ENCODE measurements around the gene TUBB3. TPM values are rescaled to one million over a fixed set of nuclear protein-coding genes. Genes with fewer than 3 reads are reported as not detected.
"Not testable (repeated sequence)": the region's sequence is repeated elsewhere in the genome, so short reads cannot be mapped to it uniquely, and the experiment has no call there.

Gene TUBB3
- total RNA-seq, 1 donor from 2014 or later, result 3.9 TPM

DNA sequence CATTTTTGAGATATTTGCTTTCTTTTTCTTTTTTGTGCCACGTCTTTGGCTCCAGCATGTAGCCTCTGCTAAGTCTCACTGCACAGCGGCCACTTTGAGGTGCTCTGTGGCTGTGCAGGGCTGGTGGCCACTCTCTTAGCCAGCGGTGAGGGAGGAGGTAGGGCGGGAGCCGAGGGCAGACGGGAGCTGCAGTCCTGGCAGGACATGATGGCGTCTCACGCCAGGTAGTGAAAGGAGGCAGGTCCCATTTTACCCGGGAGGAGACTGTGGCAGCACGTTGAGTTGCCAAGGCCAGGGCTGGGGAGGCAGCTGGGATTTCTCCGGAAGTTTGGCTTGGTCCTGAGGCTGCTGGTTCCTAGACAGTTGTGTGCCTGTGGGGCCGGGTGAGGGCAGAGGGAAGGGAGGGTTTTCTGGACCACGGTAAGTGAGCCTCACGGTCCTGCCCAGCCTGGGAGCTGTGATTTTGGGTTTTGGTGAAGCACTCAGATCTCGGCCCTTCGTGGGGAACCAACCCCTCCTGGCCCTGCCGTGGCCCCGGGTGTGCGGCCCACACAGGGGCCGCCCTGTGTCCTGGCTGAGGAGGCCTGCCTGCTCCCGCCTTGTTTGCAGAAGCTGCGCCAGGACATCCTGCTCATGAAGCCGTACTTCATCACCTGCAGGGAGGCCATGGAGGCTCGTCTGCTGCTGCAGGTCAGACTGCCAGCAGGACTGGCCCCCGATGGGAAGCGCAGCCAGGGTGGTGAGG, 39.8 kb downstream of the TUBB3 start:
- intact Hi-C loops (cut with micrococcal nuclease), result no loop called here

DNA sequence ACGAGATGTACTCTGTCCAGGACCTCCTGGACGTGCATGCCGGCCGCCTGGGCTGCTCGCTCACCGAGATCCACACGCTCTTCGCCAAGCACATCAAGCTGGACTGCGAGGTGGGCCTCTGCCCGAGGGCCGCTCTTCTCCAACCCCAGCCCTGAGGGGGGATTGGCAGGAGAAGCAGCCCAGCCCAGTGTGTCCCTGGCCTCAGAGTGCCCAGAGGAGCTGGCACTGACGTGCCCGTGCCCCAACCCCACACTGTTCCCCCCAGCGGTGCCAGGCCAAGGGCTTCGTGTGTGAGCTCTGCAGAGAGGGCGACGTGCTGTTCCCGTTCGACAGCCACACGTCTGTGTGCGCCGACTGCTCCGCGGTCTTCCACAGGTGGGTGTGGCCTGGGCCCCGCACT, 41.1 kb downstream of the TUBB3 start:
- intact Hi-C loops (cut with micrococcal nuclease), result no loop called here

DNA sequence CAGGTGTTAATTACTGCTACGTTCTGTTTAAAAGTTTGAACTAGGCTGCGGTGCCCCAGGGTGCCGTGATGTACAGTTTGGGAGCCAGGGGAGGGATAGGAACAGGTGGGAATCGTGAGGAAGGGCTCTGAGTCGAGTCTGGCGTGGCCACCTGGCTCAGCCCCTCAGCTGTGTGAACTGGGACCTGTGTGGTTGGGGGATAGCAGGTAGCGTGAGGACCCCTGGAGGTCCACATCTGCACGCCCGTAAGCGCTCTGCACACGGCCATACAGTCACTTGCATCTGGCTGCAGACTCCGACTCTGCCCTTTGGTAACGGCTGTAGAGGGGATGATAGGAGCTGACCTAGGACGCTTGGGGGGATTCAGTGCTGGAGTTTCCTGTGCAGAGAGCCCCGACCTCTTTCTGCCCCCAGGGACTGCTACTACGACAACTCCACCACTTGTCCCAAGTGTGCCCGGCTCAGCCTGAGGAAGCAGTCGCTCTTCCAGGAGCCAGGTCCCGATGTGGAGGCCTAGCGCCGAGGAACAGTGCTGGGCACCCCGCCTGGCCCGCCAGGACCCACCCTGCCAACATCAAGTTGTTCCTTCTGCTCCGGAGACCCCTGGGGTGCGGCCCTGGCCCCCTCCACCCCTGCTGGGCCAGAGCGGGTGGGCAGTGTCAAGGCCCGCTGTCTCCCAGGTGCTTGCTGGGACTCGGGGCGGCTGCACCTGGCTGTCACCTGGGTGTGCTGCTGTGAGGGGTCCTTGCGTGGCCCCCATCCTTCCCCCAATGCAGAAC, 42.5 kb downstream of the TUBB3 start:
- intact Hi-C loops (cut with micrococcal nuclease), result no loop called here

DNA sequence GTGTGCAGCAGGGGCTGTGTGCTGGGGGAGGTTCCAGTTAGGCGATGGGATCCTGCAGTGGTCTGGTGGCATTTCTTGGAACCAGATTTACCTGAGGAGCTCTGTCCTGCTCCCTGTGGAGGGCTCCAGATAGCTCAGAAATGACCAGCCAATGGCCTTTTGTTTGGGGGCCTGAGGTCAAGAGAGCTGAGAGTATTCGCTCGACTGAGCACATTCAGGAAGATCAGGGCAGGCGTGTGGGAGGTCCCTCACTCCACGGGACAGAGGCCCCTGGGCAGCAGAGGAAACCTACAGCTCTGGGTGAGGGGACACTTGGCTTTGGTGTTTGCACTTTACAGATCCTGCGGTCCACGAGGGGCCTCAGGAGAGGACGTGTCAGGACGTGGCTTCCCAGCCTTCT, 43.6 kb downstream of the TUBB3 start:
- intact Hi-C loops (cut with micrococcal nuclease), result no loop called here

DNA sequence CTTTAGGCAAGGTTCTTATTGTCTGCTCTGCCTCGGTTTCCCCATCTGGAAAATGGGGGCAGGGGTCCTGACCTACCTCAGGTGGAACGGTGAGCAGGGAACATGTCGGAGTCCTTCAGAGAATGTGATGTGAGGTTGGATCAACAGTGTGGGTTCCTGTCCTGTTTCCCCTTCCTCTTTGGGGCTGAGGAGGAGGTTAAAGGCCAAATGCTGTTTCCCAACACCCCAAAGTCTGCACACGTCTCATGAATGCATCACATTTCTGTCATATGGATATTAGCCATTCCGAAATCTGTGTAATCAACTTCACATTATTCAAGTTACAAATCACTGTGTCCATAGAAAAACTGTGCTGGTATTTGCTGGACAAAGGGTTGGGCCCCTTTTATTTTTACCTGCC, 44.3 kb downstream of the TUBB3 start:
- intact Hi-C loops (cut with micrococcal nuclease), result not testable (repeated sequence)

DNA sequence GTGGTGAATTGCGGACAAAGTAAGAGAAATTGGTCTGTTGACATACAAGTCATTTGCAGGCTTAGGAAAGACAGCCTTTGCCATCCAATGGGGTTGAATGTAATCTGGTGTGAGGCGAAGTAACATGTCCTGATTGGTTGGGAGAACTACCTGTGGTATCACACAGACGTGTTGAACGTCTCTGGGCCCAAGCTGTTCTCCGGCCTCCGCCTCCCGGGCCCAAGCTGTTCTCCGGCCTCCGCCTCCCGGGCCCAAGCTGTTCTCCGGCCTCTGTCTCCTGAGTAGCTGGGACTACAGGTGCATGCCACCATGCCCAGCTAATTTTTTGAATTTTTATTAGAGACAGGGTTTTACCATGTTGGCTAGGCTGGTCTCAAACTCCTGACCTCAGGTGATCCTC, 44.9 kb downstream of the TUBB3 start:
- intact Hi-C loops (cut with micrococcal nuclease), result not testable (repeated sequence)

DNA sequence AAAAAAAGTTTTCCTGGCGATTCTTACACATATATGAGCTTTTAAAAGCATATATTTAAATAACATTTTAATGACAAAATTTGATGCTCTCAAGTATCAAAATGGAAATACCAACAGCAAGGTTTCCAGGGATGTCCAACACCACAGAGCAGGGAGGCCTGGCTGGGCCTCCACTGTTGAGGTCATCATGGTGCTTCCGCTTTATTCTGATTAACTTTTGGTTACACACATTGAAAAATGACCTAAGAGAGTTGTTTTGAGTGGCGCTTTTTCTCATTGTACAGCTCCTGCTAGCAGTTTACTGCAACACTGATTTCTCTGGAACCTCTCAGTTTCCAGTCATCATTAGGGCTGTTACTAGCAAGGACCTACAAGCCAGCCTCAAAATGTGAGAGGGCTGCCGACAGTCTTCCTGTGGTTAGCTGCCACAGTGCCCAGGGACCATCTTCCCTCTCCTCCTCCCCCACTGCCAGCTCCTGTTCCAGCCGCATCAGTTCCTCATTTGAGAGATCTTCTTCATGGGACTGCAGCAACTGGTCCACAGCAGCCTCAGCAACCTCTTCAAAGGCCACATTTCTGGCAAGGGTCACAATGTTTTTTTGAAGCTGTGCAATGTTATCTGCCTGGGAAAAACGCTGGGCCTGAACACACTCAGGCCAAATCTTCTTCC, 46.7 kb downstream of the TUBB3 start:
- intact Hi-C loops (cut with micrococcal nuclease), result loop anchor here (5.0 kb wide), 1 partner anchor 153 kb away; the partner anchor contains the start of gene FANCA

DNA sequence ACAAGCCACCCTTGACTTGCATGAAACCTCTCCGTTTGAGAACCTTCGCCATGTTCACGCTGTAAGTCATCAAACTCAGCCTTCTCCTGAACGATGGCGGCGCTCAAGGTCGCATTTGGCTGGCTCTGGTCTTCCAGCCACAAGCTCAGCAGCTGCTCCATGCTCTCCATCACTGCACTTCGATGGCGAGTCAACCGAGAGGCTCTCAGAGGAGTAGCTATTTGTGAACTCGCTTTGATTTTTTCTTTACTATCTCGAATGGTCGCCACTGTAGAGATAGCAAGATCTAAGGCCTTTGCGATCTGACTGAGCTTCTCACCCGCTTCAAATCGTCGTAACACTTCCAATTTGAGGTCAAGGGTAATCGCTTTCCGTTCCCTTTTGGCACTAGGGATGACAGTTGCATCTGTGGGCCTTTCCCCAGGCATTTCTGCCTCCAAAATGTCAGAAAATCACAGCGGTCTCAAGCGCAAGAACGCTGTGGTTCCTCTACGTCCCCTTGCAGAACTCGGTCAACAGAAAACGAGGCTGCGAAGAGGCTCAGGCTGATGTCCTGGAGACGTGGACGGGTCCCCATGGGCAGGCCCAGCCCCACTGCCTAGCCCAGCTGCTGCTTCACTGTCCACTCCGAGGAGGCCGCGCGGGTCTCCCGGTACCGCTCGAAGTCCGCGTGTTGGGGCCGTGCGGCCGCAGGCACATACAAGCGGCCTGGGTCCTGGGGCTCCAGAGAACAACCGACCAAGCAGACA, 48.5 kb downstream of the TUBB3 start:
- intact Hi-C loops (cut with micrococcal nuclease), result loop anchor here (2.0 to 5.0 kb wide), 4 partner anchors 23 to 154 kb away; partner anchors contain the start of genes DEF8, FANCA, TCF25 and TUBB3

DNA sequence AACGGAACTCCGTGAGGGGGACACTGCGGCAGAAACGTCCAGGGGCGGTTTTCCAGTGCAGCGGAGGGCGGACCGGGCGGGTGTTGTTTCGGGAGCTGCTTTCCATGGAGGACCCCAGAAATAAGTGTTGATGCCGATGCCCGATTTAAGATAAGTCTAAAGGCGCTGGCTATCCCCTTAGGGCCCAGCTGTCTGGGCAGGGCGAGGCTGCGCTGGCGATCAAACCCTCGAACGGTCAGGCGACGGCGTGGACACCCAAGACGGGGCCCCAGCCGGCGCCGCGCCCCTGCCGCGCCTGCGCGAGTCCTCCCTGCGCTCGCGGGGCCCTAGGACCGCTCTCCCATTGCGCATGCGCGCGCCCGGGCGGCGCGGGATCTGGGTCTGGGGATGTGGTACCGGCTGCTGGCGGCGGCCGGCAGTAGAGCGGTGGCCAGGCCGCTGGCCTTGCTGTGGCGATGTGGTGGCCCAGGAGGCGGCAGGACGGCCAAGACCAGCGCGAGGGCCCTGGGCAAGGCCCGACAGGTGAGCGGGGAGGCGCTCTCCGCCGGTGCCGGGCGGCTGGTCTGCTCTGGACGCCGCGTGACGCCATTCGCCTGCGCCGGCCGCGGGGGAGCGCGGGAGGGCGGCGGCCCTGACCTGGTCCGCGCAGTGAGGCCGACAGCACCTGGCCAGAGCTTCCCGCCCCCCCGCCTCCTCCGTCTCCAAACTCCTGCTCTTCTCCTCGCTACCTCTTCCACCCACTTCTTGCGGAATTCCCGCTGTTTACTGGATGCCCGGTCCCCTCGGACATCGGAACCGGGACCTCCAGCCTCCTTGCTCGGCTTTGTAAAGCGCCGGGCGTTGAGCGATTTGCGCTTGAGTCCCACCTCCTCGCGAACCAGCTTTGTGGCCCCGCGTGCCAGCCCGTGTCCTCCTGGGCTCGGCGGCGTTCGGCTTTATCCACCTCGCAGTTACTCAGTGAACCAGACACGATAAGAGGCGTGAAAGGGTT, 49.4 kb downstream of the TUBB3 start:
- intact Hi-C loops (cut with micrococcal nuclease), result loop anchor here (2.0 to 5.0 kb wide), 4 partner anchors 24 to 155 kb away; partner anchors contain the start of genes DEF8, FANCA, TCF25 and TUBB3

DNA sequence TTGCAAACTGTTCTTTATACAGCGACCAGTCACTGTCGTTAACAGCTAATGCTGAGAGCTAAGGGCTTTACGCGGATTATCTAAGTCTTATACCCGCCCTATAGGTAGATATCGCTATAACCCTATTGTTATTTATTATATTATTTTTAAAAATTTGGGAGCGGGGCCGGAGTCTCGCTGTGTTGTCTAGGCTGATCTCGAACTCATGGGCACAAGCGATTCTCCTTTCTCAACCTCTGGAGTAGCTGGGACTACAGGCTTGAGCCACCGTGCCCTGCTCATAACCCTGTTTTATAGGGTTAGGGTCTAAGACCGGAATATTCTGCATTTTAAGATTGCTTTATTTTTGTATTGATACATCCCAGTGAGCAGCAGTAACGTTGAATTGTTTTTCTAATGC, 50.1 kb downstream of the TUBB3 start:
- intact Hi-C loops (cut with micrococcal nuclease), result loop anchor here (2.0 to 5.0 kb wide), 4 partner anchors 24 to 156 kb away; partner anchors contain the start of genes DEF8, FANCA, TCF25 and TUBB3

DNA sequence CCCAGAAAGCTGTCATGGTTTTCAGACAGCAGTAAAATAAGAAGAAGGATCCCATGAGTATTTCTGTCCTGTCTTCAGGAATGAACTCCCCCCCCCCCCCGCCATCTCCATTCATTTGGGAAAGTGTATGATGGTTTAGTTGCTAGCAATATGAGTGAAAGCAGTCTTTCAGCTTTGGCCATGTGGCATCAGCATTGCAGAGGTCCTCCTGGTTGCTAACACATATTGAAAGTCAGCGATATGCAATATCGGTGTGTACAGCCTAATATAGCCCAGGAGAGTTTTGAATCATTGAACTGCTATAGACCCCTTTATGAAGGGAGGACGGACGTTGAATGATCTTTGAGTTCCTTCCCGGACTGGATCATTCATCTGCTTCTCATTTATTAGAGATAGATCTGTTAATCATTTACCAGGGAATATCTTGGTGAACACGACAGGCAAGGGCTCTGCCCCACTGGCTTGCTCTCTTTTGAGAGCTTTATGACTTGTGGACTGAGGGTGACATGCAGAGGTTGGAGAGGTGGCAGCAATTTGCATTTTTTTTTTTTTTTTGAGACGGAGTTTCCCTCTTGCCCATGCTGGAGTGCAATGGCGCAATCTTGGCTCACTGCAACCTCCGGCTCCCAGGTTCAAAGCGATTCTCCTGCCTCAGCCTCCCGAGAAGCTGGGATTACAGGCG, 50.7 kb downstream of the TUBB3 start:
- intact Hi-C loops (cut with micrococcal nuclease), result loop anchor here (2.0 to 5.0 kb wide), 4 partner anchors 25 to 156 kb away; partner anchors contain the start of genes DEF8, FANCA, TCF25 and TUBB3

DNA sequence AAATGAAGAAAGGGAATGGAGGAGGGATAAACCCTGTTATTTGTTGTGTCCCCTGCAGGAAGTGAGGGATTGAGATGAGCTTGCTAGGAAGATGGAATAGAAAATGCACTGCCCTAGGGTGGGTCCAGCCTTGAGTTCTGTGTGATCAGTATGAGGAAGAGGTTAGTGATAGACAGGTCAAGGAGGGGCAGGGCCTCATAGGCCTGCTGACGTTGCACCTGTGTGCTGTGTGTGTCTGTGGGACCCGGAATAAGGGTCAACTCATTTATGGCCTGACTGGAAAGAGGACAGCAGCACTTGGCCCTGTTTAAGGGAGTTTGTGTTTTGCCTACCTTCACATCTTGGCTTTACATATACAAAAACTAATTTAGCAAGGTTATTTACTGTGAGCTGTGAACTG, 51.7 kb downstream of the TUBB3 start:
- intact Hi-C loops (cut with micrococcal nuclease), result loop anchor here (5.0 kb wide), 1 partner anchor 158 kb away; the partner anchor contains the start of gene FANCA

DNA sequence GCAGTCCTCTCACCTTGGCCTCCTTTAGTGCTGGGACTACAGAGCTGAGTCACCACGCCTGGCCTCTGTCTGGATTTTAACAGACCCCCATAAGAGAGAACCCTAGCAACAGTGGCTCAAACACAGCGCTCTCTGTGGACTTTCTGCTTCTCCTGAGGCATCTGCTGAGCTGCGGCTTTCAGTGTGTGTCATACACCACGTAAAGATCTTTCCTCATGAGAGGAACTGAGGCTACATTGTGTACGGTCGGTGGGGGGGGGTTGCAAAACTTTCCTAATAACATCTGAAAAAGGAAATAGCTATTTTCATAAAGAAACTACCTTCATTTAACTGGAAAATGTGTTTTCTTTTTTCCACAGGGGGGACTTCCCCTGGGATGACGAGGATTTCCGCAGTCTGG, 58.3 kb downstream of the TUBB3 start:
- intact Hi-C loops (cut with micrococcal nuclease), result no loop called here

DNA sequence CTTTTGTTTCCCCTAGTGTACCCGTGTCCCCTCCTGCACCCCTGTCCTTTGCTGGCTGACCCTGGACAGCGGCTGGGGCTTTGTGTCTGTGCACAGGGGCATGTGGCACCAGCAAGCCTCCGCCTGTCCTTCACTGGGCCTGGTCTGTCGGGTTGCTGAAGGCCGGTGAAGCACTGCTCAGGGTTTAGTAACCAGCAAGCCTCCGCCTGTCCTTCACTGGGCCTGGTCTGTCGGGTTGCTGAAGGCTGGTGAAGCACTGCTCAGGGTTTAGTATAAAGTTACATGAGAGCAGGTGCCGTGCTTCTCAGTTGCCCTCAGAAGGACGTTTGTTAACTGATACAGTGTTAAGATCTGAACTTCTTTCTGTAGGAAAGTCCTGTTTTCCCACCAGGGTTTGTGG, 59.2 kb downstream of the TUBB3 start:
- intact Hi-C loops (cut with micrococcal nuclease), result no loop called here

DNA sequence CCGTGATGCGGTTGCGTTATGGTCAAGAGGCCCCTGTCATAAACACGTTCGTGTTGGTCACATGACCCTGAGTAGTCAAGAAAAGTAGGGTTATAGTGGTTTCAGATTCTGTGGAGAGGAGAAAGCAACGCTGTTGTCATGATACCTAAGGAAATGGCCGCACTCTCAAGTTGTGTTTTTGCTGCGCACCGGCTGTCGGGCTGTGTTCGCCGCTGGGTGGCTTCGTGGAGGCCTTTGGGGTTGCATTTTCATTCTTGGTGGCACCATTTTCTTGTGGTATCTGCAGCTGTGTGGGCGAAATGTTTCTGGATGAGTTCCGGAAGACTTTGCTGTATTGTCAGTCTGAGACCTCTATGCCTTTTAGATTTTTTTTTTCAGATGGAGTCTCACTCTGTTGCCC, 60.4 kb downstream of the TUBB3 start:
- intact Hi-C loops (cut with micrococcal nuclease), result no loop called here

DNA sequence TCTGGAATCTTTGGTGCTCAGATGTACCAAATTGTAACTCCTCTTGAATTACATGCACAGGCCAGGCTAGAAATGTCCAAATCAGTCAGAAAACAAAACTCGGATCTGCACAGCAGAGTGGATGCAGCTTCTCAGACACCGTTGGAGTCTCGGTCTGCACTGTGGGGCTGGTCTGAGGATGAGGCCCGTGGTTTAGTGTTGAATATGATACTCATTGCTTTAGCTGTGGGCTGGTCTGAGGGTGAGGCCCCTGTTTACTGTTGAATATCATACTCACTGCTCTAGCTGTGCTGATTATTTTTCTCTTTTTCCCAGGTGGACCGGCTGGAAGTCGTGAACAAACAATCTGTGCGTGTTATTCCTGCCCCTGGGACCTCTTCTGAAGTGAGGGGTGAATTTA, 61.1 kb downstream of the TUBB3 start:
- intact Hi-C loops (cut with micrococcal nuclease), result no loop called here

DNA sequence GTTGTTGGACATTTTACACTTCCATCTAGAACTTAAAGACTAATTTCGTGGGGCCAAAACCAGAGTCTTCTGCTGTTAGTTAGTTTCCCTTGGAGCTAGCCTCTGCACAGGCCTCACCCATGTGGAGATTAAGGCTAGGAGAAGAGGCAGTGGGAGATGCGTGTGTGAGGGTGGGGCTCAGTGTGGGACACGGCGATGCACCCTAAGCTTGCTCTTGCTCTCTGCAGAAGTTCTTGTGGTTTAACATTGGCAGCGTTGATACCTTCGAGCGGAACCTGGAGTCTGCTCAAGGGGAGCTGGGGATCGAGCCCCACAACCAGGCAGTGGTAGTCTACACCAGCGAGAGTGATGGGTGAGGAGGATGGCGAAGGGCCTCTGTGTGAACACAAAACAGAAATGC, 62.1 kb downstream of the TUBB3 start:
- intact Hi-C loops (cut with micrococcal nuclease), result no loop called here

All from T-helper 2 cell treated with Interferon-gamma antibody and Interleukin-4, amounts not matched to agents 100 ng/mL and 5 ng/mL, for 36 hours (primary cell).